ENCODE results near the gene REEP6.
"Not testable (repeated sequence)": the region's sequence is repeated elsewhere in the genome, so short reads cannot be mapped to it uniquely, and the experiment has no call there.

Gene REEP6

GRCh38 chr19:1505991-1506881, 15.3 kb downstream of the REEP6 start:
- DNase-seq (ENCODE audit: low read depth, low spot score), result no peak

DNA sequence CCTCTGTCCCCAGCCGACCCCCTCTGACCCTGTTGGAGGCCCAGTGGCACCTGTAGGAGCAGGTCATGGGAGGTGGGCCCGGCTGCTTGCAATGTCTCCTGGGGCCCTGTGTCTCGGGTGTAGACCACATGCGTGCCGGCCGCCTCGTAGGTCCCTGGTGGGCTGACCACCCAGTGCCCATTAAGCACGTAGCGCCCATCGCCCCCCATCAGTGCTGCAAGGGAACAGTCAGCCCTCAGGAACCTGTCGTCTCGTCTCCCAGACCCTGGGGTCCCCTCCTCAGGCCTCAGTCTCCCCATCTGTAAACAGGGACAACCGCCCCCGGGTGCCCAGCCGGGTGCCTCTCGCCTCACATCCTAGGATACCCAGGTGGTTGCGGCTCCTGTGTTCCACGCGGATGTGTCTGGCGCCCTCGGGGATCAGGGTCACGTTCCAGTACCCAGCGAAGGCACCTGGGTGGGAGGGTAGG, 16.2 kb downstream of the REEP6 start:
- no peak for DNase-seq (ENCODE audit: low read depth, low spot score)

DNA sequence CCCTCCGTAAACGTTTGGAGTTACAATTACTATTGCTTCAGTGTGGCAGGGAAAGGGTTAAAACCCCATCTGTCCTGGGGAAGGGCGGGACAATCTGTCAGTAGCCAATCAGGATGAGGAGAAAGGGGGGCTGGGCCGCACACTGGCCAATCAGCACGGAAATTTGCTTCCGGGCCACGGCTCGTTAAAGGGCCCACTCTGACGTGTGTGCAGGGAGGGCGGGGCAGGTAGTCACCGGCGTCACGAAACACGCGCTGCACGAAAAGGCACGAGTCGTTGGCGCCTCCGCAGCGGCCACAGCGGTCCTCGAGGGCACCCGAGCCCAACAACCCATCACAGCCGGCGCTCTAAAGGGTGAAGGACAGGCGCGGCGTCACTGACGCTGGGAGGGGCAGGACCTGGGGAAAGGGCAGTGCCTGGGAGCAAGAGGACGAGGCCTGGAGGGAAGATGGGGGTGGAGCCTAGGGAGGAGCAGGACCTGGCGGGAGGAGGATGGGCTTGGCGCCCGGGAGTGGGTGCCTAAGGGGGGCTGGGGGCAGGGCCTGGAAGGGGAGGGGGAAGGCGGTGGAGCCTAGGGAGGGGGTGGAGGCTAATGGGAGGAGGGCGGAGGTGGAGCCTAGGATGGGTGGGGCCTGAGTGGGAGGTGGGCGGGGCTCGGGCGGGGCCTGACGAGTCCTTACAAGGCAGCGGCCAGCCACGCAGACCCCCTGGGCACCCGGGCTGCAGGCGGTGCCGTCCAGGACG, 17.0 kb downstream of the REEP6 start:
- DNase-seq (ENCODE audit: low read depth, low spot score), result peak; percentile 98

GRCh38 chr19:1508507-1508856, 17.5 kb downstream of the REEP6 start:
- DNase-seq (ENCODE audit: low read depth, low spot score), result no peak

- DNase-seq (ENCODE audit: low read depth, low spot score), result no peak
Observed at GRCh38 chr19:1509602-1510441, 18.8 kb downstream of the REEP6 start.

DNA sequence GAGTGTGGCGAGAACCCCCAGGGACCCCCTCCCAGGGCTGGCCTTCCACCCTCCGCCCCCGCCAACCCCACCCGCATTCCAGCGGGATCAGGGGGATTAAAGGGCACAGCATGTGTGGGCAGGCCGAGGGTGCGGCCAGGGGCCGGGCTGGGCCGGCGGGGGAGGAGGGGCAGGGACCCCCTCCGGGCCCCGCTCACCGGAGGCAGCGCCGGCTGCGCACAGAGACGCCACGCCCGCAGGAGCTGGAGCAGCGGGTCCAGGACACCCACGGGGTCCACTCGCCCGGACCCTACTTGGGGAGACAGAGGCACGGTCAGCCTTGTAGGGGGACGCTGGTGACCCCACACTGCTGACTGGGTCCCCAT, 19.4 kb downstream of the REEP6 start:
- no peak for DNase-seq (ENCODE audit: low read depth, low spot score)

- DNase-seq (ENCODE audit: low read depth, low spot score), result no peak
Observed at GRCh38 chr19:1510807-1511206, 19.8 kb downstream of the REEP6 start.

DNA sequence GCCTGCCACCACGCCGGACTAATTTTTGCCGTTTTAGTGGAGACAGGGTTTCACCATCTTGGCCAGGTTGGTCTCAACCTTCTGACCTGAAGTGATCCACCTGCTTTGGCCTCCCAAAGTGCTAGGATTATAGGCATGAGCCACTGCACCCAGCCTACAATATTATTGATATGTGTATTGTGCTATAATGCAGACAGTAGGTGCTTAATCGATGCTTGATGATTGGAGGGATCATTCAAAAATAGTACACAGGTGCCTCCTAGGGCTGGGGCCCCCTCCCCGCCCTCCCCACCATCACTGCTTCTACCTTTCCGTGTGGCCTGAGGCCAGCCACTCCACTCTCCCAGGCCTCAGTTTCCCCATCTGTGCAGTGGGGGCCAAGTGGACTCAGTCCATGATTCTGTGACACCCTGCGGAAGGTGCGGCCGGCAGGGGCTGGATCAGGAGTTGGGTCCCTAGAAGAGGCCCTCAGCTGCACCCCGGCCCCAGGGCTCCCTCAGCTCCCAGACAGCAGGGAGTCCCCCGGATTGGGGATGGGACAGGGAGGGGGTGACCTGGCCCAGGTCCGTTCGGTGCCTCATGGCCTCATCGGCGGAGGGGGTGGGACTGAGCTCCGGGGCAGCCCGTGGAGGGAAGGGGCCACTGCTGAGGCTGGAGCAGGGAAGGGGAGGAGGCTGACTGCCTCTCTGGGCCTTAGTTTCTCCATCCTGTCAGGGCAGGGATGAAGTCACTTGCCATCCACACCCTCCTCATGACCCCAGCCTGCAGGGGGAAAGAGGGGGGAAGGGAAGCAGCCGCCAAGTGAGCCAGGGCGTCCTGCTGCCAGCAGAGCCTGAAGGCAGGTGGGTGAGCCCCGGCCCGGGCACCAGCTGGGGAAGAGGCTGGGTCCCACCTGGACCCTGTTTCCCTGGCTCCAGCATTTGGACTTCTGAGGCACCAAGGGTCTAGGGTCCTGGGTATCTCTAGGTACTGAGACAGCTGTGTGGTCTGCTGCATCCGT, 20.6 kb downstream of the REEP6 start:
- DNase-seq (ENCODE audit: low read depth, low spot score), result no peak

DNA sequence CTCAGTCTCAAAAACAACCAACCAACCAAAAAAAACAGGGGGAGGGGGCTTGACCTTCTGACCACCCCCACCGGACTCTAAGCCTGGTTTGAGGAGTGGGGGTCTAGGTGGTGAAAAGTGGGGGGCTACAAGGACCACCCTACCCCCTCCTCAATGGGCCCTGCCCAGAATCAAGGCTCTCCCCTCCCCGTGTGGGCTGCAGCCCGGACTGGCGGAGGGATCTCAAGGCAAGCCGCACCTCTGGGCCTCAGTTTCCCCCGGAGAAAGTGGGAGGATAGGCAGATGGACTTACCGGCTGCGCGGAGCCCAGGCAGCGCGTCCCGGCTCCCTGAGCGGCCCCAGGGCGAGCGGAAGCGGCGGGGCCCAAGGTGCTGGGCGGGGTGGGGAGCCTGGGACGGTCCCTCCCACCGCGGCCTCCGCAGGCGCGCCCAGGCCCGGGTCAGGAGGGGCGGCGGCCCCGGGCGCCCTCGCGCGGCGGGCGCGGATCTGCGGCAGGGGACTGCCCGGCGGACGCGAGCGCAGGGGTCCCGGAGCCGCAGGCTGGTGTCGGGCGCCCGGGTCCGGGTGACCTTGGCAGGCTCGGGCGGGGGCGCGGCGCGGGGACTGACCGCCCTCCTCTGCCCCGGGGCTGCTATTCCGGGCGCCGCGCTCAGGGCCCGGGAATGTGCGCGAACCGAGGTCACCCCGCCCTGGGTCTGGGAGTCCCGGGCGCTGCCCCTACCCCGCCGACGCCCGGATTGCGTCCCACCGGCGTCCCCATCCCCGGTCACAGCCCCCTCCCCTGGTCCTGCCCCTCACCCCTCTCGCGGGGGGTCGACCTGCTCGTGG, 21.9 kb downstream of the REEP6 start, which contains the start of gene ADAMTSL5:
Gene ADAMTSL5, minus strand, starts transcription at position 349 of the 828 bp plus-strand sequence. CDS start 2,076 bp downstream, outside the sequence.
- DNase-seq (ENCODE audit: low read depth, low spot score), result peak; percentile 41

GRCh38 chr19:1513499-1514294, 22.7 kb downstream of the REEP6 start:
- no peak for DNase-seq (ENCODE audit: low read depth, low spot score)

- DNase-seq (ENCODE audit: low read depth, low spot score), result no peak
Observed at GRCh38 chr19:1514295-1514661, 23.3 kb downstream of the REEP6 start.

DNA sequence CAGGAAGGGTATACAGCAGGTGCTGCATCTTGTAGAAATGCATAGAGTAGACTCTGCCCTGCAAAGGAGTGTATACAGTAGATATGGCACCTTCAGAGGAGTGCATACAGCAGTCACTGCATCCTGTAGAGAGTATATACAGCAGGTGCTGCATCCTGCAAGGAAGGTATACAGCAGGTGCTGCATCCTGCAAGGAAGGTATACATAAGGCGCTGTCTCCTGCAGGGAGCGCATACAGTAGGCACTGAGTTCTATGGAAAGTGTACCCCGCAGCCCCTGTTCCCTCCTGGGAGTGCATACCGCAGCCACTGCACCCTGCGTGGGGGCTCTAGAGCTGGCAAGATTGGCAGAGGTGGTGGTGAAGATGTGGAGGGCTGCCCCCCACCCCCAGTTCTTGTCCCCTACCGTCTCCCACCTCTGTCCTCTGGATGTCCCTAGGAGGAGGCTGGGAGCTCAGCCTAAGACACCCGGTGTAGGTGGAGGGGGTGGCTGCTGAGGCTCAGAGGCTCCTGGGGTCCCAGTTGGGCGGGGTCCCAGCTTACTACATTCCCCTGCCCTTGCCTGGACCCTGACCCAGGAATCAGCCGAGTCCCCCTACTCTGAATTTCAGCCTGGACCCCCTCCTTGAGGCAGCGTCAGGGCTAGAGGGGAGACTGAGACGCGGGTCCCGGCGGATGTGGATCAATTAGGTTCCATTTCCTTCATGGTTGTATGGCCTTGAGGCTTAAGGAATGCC, 24.2 kb downstream of the REEP6 start:
- DNase-seq (ENCODE audit: low read depth, low spot score), result no peak

- DNase-seq (ENCODE audit: low read depth, low spot score), result no peak
Observed at GRCh38 chr19:1516395-1516753, 25.4 kb downstream of the REEP6 start.

GRCh38 chr19:1518471-1518870, 27.5 kb downstream of the REEP6 start:
- no peak for DNase-seq (ENCODE audit: low read depth, low spot score)

DNA sequence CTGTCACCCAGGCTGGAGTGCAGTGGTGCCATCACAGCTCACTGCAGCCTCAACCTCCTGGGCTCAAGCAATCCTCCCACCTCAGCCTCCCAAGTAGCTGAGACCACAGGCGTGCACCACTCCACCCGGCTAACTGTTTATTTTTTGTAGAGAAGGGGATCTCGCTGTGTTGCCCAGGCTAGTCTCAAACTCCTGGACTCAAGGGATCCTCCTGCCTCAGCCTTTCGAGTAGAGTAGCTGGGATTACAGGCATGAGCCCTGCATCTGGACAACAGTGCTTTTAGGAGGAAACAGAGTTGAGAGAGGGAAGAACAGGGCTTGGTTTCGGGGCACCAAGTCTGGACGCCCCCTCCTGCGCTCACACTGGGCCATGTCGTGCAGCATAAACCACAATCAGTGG, 28.8 kb downstream of the REEP6 start:
- not testable (repeated sequence) for DNase-seq (ENCODE audit: low read depth, low spot score)

GRCh38 chr19:1520203-1520780, 29.3 kb downstream of the REEP6 start:
- DNase-seq (ENCODE audit: low read depth, low spot score), result no peak

- no peak for DNase-seq (ENCODE audit: low read depth, low spot score)
Observed at GRCh38 chr19:1521636-1522035, 30.7 kb downstream of the REEP6 start.

DNA sequence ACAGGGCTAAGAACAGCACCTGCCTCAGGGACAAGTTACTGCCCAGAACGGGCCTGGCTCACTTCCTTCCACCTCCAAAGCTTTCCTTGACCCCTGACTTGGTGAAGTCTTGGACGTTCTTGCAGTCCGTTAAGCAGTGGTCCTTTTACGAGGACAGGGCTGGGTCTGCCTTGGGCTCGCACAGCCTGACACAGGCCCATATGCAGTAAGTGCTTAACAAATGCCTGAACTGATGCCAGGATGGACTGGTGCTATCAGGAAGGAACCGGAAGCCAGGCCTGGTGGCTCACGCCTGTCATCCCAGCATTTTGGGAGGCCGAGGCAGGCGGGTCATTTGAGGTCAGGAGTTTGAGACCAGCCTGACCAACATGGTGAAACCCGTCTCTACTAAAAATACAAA, 31.1 kb downstream of the REEP6 start:
- DNase-seq (ENCODE audit: low read depth, low spot score), result no peak
